ENCODE results near the gene SCP2. TPM values are rescaled to one million over a fixed set of nuclear protein-coding genes. Genes with fewer than 3 reads are reported as not detected.
A peak's percentile ranks its signal among the peaks of the same experiment; 100 is the strongest.

SCP2 gene
- total and polyA plus RNA-seq, 8 donors = 130 to 208 (median 148) TPM

GRCh38 chr1:53069663-53070327, 142.7 kb downstream of the SCP2 start:
- DNase-seq (peak in 2 of 4 donors; percentile 29 to 70), ATAC-seq (no peak)
- H3K4me3 ChIP-seq = no peak overlapping the region
- H3K4me1 ChIP-seq = no peaks in the 10 kb centered on the region
- no peak for TF ChIP-seq CTCF (IDR thresholded peaks at IDR 0.05)
- no peaks in the 10 kb centered on the region for H3K36me3 ChIP-seq
- no peaks in the 10 kb centered on the region for H3K27me3 ChIP-seq
- no peaks in the 10 kb centered on the region for H3K9me3 ChIP-seq
- H3K27ac ChIP-seq = no peak overlapping the region
- intact Hi-C loops (cut with DNase I) = no loop called here

GRCh38 chr1:53070621-53071020, 143.5 kb downstream of the SCP2 start:
- Histone ChIP-seq H3K27ac (no peak overlapping the region), H3K9me3 (no peaks in the 10 kb centered on the region), H3K4me1 (no peaks in the 10 kb centered on the region), H3K27me3 (no peaks in the 10 kb centered on the region), H3K36me3 (no peaks in the 10 kb centered on the region), H3K4me3 (no peak overlapping the region)
- DNase-seq = peak in 2 of 4 donors; percentile 22 to 79
- intact Hi-C loops (cut with DNase I) = no loop called here
- ATAC-seq = no peak
- TF ChIP-seq CTCF (IDR thresholded peaks at IDR 0.05) = no peak

GRCh38 chr1:53071167-53071865, 144.2 kb downstream of the SCP2 start:
- ATAC-seq = no peak
- H3K27ac ChIP-seq = no peak overlapping the region
- intact Hi-C loops (cut with DNase I) = no loop called here

GRCh38 chr1:53071915-53072314, 144.8 kb downstream of the SCP2 start:
- TF ChIP-seq CTCF (IDR thresholded peaks at IDR 0.05) = no peak
- H3K9me3 ChIP-seq = no peaks in the 10 kb centered on the region
- H3K27ac ChIP-seq = no peak overlapping the region
- H3K27me3 ChIP-seq = no peaks in the 10 kb centered on the region
- H3K4me1 ChIP-seq = no peaks in the 10 kb centered on the region
- no peak for ATAC-seq
- intact Hi-C loops (cut with DNase I) = no loop called here
- no peak overlapping the region for H3K4me3 ChIP-seq
- no peaks in the 10 kb centered on the region for H3K36me3 ChIP-seq
- no peak for DNase-seq

More at GRCh38 chr1:53071167-53071865, 144.2 kb downstream of the SCP2 start:
- Histone ChIP-seq H3K4me3 (no peak overlapping the region), H3K9me3 (no peaks in the 10 kb centered on the region), H3K36me3 (no peaks in the 10 kb centered on the region), H3K27me3 (no peaks in the 10 kb centered on the region), H3K4me1 (no peaks in the 10 kb centered on the region)
- TF ChIP-seq CTCF (IDR thresholded peaks at IDR 0.05) = no peak
- DNase-seq = peak in 2 of 4 donors; percentile 17 to 53

GRCh38 chr1:53073287-53073686, 146.2 kb downstream of the SCP2 start:
- no peaks in the 10 kb centered on the region for H3K27me3 ChIP-seq
- no peak for TF ChIP-seq CTCF (IDR thresholded peaks at IDR 0.05)
- ATAC-seq = no peak
- H3K27ac ChIP-seq = no peak overlapping the region
- H3K9me3 ChIP-seq = no peaks in the 10 kb centered on the region
- no peak for DNase-seq
- no peak overlapping the region for H3K4me3 ChIP-seq
- intact Hi-C loops (cut with DNase I) = no loop called here
- H3K36me3 ChIP-seq = no peaks in the 10 kb centered on the region
- no peaks in the 10 kb centered on the region for H3K4me1 ChIP-seq
